B cell (primary cell): ENCODE results near the gene SIPA1L3. TPM values are rescaled to one million over a fixed set of nuclear protein-coding genes. Genes with fewer than 3 reads are reported as not detected.

ENCODE experiments used
- ATAC-seq: fragments of 200-7000 bp; cut with Tn5 transposase; one replicate; pipeline ENCODE4 v1.10.0; 2021; ENCODE audit warnings: low read depth, mild to moderate bottlenecking, moderate number of reproducible peaks, moderate library complexity
- CTCF ChIA-PET: fragments of 350-600 bp; sonication (Branson Sonifier 250); formaldehyde crosslinking; loops from one replicate; lab custom pipeline; 2021; ENCODE audit warnings: antibody characterized with exemption, inconsistent platforms; lab: Charles Lee
- POLR2A ChIA-PET: fragments of 350-600 bp; sonication (Branson Sonifier 250); formaldehyde crosslinking; loops from one replicate; lab custom pipeline; 2021; ENCODE audit warnings: antibody characterized with exemption; lab: Charles Lee
- DNase-seq: peaks from one replicate; pipeline ENCODE4 v3.0.0; 2013
- H2AFZ ChIP-seq: 2 replicates; pipeline ENCODE4 v1.6.1; 2012; ENCODE audit warnings: mild to moderate bottlenecking, low read depth, low read length; ENCODE audit not compliant: insufficient read depth, poor library complexity, severe bottlenecking
- H3K27ac ChIP-seq, 2 donors: 1 replicate in 1 of 2; 2 replicates in 1 of 2; pipeline ENCODE4 v1.5.1; 2012 to 2013; ENCODE audit warnings: low read length in 2 of 2, mild to moderate bottlenecking in 2 of 2, moderate library complexity in 1 of 2
- H3K27me3 ChIP-seq, 4 experiments: fragments of 200-600 bp in 1 of 4; sonication (generic) in 1 of 4; replicated peaks in 1 of 4; 1 replicate in 2 of 4; 2 replicates in 2 of 4; pipeline versions ENCODE4 v1.6.1 to v1.7.0; 2013 to 2016; ENCODE audit warnings: low read length in 3 of 4, mild to moderate bottlenecking in 2 of 4, mixed read lengths in 1 of 4, moderate library complexity in 1 of 4; ENCODE audit not compliant: insufficient read depth in 4 of 4, control insufficient read depth in 3 of 4; ENCODE audit errors: control extremely low read depth in 1 of 4
- H3K36me3 ChIP-seq, 2 experiments: replicated peaks in 1 of 2; 1 replicate in 1 of 2; 2 replicates in 1 of 2; pipeline versions ENCODE4 v1.6.1 to v1.7.1; 2013; ENCODE audit warnings: low read length in 1 of 2; ENCODE audit not compliant: insufficient read depth in 2 of 2, control insufficient read depth in 1 of 2; ENCODE audit errors: control extremely low read depth in 1 of 2, extremely low read depth in 1 of 2
- H3K4me1 ChIP-seq, 2 donors: fragments of 200-600 bp in 1 of 2; sonication (generic) in 1 of 2; 1 replicate in 1 of 2; 2 replicates in 1 of 2; pipeline versions ENCODE4 v1.5.1 to v1.6.1; 2013 to 2017; ENCODE audit warnings: low read length in 2 of 2; ENCODE audit not compliant: control insufficient read depth in 2 of 2, insufficient read depth in 2 of 2
- H3K4me2 ChIP-seq: replicated peaks from 2 replicates; pipeline ENCODE3; 2012; ENCODE audit warnings: mild to moderate bottlenecking, low read depth, low read length; ENCODE audit not compliant: poor library complexity, severe bottlenecking
- H3K4me3 ChIP-seq, 5 experiments: fragments of 200-600 bp in 1 of 5; sonication (generic) in 1 of 5; 1 replicate in 3 of 5; 2 replicates in 2 of 5; pipeline versions ENCODE4 v1.5.1 to v1.7.0; 2011 to 2016; ENCODE audit warnings: low read length in 4 of 5, mild to moderate bottlenecking in 4 of 5, low read depth in 2 of 5, control low read depth in 1 of 5, moderate library complexity in 1 of 5; ENCODE audit not compliant: insufficient read depth in 1 of 5; ENCODE audit errors: control extremely low read depth in 1 of 5, extremely low read depth in 1 of 5
- H3K79me2 ChIP-seq: fragments of 200-600 bp; sonication (generic); one replicate; pipeline ENCODE4 v1.6.0; 2016; ENCODE audit warnings: low read length; ENCODE audit not compliant: control insufficient read depth, insufficient read depth
- H3K9ac ChIP-seq: fragments of 200-600 bp; sonication (generic); 2 replicates; pipeline ENCODE4 v1.6.1; 2017; ENCODE audit warnings: mild to moderate bottlenecking, low read length, moderate library complexity
- H3K9me3 ChIP-seq, 3 donors: one replicate each; pipeline versions ENCODE4 v1.6.1 to v1.7.1; 2013; ENCODE audit warnings: low read length in 2 of 3; ENCODE audit not compliant: control insufficient read depth in 2 of 3, insufficient read depth in 1 of 3; ENCODE audit errors: control extremely low read depth in 1 of 3
- H4K20me1 ChIP-seq: 2 replicates; pipeline ENCODE4 v1.6.0; 2012; ENCODE audit warnings: mild to moderate bottlenecking, low read length; ENCODE audit not compliant: insufficient read depth, control insufficient read depth, poor library complexity, severe bottlenecking
- H3K27ac Mint-ChIP-seq: one replicate; pipeline ENCODE4 v1.8.0; 2021; ENCODE audit warnings: mixed read lengths
- H3K27me3 Mint-ChIP-seq: one replicate; pipeline ENCODE4 v1.8.0; 2021; ENCODE audit warnings: mixed read lengths
- H3K4me1 Mint-ChIP-seq: one replicate; pipeline ENCODE4 v1.8.0; 2021; ENCODE audit warnings: mixed read lengths
- H3K4me3 Mint-ChIP-seq: one replicate; pipeline ENCODE4 v1.8.0; 2021; ENCODE audit warnings: mixed read lengths
- H3K9me3 Mint-ChIP-seq: one replicate; pipeline ENCODE4 v1.8.0; 2022; ENCODE audit warnings: mixed read lengths; ENCODE audit not compliant: insufficient read depth
- EZH2 ChIP-seq: IDR thresholded peaks from 2 replicates; pipeline ENCODE4 v1.6.1; 2012; ENCODE audit warnings: borderline replicate concordance, low read depth, mild to moderate bottlenecking, moderate library complexity, low read length; ENCODE audit not compliant: insufficient read depth, poor library complexity, severe bottlenecking
- WGBS: methylation state at CpG from one replicate; pipeline ENCODE4 v1.1.5; 2013; ENCODE audit warnings: missing lambda C conversion rate; ENCODE audit not compliant: insufficient coverage; 5-methylcytosine and 5-hydroxymethylcytosine counted together
- intact Hi-C: fragments of 100-400 bp; cut with micrococcal nuclease; formaldehyde crosslinking; loops from one replicate; pipeline ENCODE4 v1.10.0; 2022
- polyA plus RNA-seq: library from polyadenylated mRNA; depleted of rRNA; stranded (reverse); fragments of >200 nt; gene quantifications from 2 replicates; pipeline ENCODE4 v1.2.3, GENCODE V29; 2012
- total RNA-seq, 2 donors: library from RNA; stranded (reverse); fragments of 120-200 nt in 1 of 2; gene quantifications; 1 replicate in 1 of 2; 2 replicates in 1 of 2; pipeline versions ENCODE4 v1.2.3 to v1.2.4, GENCODE V29; 2013 to 2022
- TF ChIP-seq, protein P1 (sequence below): fragments of 200-600 bp; IDR thresholded peaks from one replicate; pipeline ENCODE4 v1.8.0; 2022; ENCODE audit warnings: antibody characterized with exemption, mild to moderate bottlenecking

Gene SIPA1L3
- total and polyA plus RNA-seq, 2 donors (not counting 1 experiment from before 2014, with no cell fraction given): 48.3 to 295 TPM

DNA sequence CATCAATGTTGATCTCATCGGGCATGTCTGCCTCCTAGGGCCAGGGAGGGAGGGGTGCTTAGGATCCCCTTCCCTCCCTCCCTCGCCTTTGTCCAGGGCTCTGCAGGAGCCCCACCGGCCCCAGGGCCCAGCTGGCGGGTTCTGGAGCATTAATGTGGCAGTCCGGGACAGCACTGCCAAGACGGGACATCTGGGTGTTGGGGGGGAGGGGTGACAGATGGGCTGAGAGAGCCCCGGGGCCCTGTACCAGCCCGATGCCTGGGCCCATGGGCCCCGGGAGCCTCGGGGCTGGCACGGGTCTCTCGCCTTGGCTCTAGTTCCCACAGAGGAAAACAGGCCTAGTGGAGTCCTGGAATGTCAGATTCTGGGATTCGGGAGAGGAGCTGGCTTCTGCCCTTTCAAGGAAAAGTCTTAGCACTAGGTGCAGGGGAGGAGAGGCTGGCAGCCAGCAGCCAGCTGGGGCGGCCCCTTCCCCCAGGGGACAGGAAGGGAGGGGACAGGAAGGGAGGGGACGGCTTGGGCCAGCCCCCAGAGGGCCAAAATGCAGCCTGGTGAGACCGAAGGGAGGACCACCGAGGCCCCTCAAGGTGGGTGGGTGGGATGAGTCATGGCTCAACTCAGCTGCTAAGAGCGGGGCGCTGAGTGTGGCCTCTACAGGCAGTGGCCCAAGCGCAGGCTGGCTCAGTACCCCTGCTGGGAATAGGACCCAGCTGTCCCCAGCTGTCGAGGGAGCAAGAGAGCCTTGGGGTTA, 346.1 kb downstream of the SIPA1L3 start:
- Histone ChIP-seq H3K4me1 (peaks cover 55 to 62% of the 10 kb centered on the region in 2 donors), H3K27me3 (peaks cover 0 to 3% (median 0%) of the 10 kb centered on the region in 4 experiments), H4K20me1 (no peaks in the 10 kb centered on the region), H3K9ac (peak overlapping the region; percentile 68), H3K36me3 (peaks cover 0 to 3% of the 10 kb centered on the region in 2 experiments), H3K4me3 (peak overlapping the region; percentile 31 to 63 (median 51)), H3K9me3 (no peaks in the 10 kb centered on the region), H3K79me2 (peaks cover 5% of the 10 kb centered on the region), H2AFZ (peak overlapping the region; percentile 78), H3K4me2 (peak overlapping the region; percentile 89), H3K27ac (peak overlapping the region; percentile 60 to 64)
- TF ChIP-seq, protein P1, sequence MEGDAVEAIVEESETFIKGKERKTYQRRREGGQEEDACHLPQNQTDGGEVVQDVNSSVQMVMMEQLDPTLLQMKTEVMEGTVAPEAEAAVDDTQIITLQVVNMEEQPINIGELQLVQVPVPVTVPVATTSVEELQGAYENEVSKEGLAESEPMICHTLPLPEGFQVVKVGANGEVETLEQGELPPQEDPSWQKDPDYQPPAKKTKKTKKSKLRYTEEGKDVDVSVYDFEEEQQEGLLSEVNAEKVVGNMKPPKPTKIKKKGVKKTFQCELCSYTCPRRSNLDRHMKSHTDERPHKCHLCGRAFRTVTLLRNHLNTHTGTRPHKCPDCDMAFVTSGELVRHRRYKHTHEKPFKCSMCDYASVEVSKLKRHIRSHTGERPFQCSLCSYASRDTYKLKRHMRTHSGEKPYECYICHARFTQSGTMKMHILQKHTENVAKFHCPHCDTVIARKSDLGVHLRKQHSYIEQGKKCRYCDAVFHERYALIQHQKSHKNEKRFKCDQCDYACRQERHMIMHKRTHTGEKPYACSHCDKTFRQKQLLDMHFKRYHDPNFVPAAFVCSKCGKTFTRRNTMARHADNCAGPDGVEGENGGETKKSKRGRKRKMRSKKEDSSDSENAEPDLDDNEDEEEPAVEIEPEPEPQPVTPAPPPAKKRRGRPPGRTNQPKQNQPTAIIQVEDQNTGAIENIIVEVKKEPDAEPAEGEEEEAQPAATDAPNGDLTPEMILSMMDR: no peak
- TF ChIP-seq EZH2: no peak
- H3K27ac Mint-ChIP-seq: peak overlapping the region; percentile 91
- H3K27me3 Mint-ChIP-seq: no peaks in the 10 kb centered on the region
- no peaks in the 10 kb centered on the region for H3K9me3 Mint-ChIP-seq
- intact Hi-C loops: loop anchor here (1.0 kb wide), 1 partner anchor 11 kb away; the partner anchor contains the start of gene SPINT2
- ATAC-seq (peak; percentile 71), DNase-seq (peak; percentile 54)
- peak overlapping the region; percentile 69 for H3K4me3 Mint-ChIP-seq
- CTCF ChIA-PET: interaction anchor here (0.6 to 2.8 kb wide), 6 partner anchors 9 to 150 kb away, joined by 3 to 16 read pairs (median 6); partner anchors contain the start of genes FAM98C and SPINT2
- 15% methylated on average over 20 of the region's 21 CpGs for WGBS
- peaks cover 55% of the 10 kb centered on the region for H3K4me1 Mint-ChIP-seq
- POLR2A ChIA-PET: interaction anchor here (0.5 to 1.8 kb wide), 6 partner anchors 8 to 204 kb away, joined by 4 to 11 read pairs (median 4); partner anchors contain the start of gene SPINT2
